22Rv1 (cell line): ENCODE data around the gene TSPAN9.

ENCODE experiments used
- H3K27ac ChIP-seq: fragments of 450-650 bp; 2 replicates; pipeline ENCODE4 v1.5.1; 2017
- CTCF ChIP-seq: fragments of 450-650 bp; IDR thresholded peaks from 2 replicates; pipeline ENCODE4 v1.5.1; 2017; ENCODE audit warnings: mild to moderate bottlenecking
- ZFX ChIP-seq: fragments of 450-650 bp; IDR thresholded peaks from 2 replicates; pipeline ENCODE4 v1.6.1; 2017; ENCODE audit warnings: antibody characterized with exemption, borderline replicate concordance

TSPAN9 gene

GRCh38 chr12:3262470-3262869 lies 185.3 kb downstream of the TSPAN9 start:
- H3K27ac ChIP-seq = no peak overlapping the region
- no peak for TF ChIP-seq CTCF
- TF ChIP-seq ZFX = no peak

- no peak overlapping the region for H3K27ac ChIP-seq
- TF ChIP-seq ZFX (no peak), CTCF (no peak)
These were observed 186.1 kb downstream of the TSPAN9 start for GRCh38 chr12:3263282-3263681.

GRCh38 chr12:3263939-3264922 lies 187.1 kb downstream of the TSPAN9 start:
- H3K27ac ChIP-seq = no peak overlapping the region

GRCh38 chr12:3265406-3265805 lies 188.2 kb downstream of the TSPAN9 start:
- TF ChIP-seq ZFX (no peak), CTCF (no peak)
- no peak overlapping the region for H3K27ac ChIP-seq

More at GRCh38 chr12:3263939-3264922, 187.1 kb downstream of the TSPAN9 start:
- TF ChIP-seq ZFX (no peak), CTCF (no peak)

- no peak for TF ChIP-seq ZFX
- TF ChIP-seq CTCF = no peak
- H3K27ac ChIP-seq = no peak overlapping the region
These were observed 189.5 kb downstream of the TSPAN9 start for GRCh38 chr12:3266638-3267037.

GRCh38 chr12:3267690-3268089 lies 190.5 kb downstream of the TSPAN9 start:
- TF ChIP-seq CTCF (no peak), ZFX (no peak)

GRCh38 chr12:3269594-3269993 lies 192.4 kb downstream of the TSPAN9 start:
- TF ChIP-seq ZFX = no peak
- TF ChIP-seq CTCF = no peak

More at GRCh38 chr12:3267690-3268089, 190.5 kb downstream of the TSPAN9 start:
- H3K27ac ChIP-seq = no peak overlapping the region

More at GRCh38 chr12:3269594-3269993, 192.4 kb downstream of the TSPAN9 start:
- no peak overlapping the region for H3K27ac ChIP-seq
